HFF-Myc (cell line): ENCODE data around the gene KCNE3.

Source experiments
- DNase-seq: peaks from one replicate; pipeline ENCODE4 v3.0.0-alpha.2; 2011; ENCODE audit warnings: low read depth; ENCODE audit errors: extremely low read depth
- H3K4me3 ChIP-seq: replicated peaks from 2 replicates; pipeline ENCODE4 v1.5.1; 2011; ENCODE audit warnings: low read depth, mild to moderate bottlenecking, control low read depth, low read length
- CTCF ChIP-seq: IDR thresholded peaks from 2 replicates; pipeline ENCODE4 v1.5.1; 2012; ENCODE audit warnings: mild to moderate bottlenecking, low read depth, low read length, control low read depth; ENCODE audit errors: missing control alignments

KCNE3 gene

GRCh38 chr11:74457356-74457755 is 10.0 kb downstream of the KCNE3 start:
- no peak for TF ChIP-seq CTCF
- DNase-seq: no peak
- H3K4me3 ChIP-seq: no peak overlapping the region

- no peak for DNase-seq
- TF ChIP-seq CTCF: peak; percentile 85
- H3K4me3 ChIP-seq: no peak overlapping the region
These were observed 13.9 kb downstream of the KCNE3 start for GRCh38 chr11:74453373-74453975.

GRCh38 chr11:74452366-74452765 is 15.0 kb downstream of the KCNE3 start:
- no peak for DNase-seq
- TF ChIP-seq CTCF: no peak
- no peak overlapping the region for H3K4me3 ChIP-seq

GRCh38 chr11:74450318-74450717 is 17.0 kb downstream of the KCNE3 start:
- DNase-seq: no peak
- no peak for TF ChIP-seq CTCF
- no peak overlapping the region for H3K4me3 ChIP-seq

- DNase-seq: peak; percentile 77
- no peak overlapping the region for H3K4me3 ChIP-seq
- TF ChIP-seq CTCF: peak; percentile 69
These were observed 17.9 kb downstream of the KCNE3 start for GRCh38 chr11:74449369-74449931.

GRCh38 chr11:74447720-74448119 is 19.6 kb downstream of the KCNE3 start:
- DNase-seq: no peak
- no peak overlapping the region for H3K4me3 ChIP-seq
- no peak for TF ChIP-seq CTCF

- H3K4me3 ChIP-seq: no peak overlapping the region
- DNase-seq: peak; percentile 52
- TF ChIP-seq CTCF: no peak
These were observed 20.8 kb downstream of the KCNE3 start for GRCh38 chr11:74446532-74446938.
